Tibial nerve (tissue), 4 donors: ENCODE measurements around the gene NBAS. TPM values are rescaled to one million over a fixed set of nuclear protein-coding genes. Genes with fewer than 3 reads are reported as not detected.

Source experiments
- DNase-seq, 2 donors: peaks; one replicate each; pipeline ENCODE4 v3.0.0-alpha.2; 2019; ENCODE audit warnings: low spot score in 2 of 2
- H3K27ac ChIP-seq, 4 donors: fragments of 200-600 bp; sonication (generic) in 3 of 4; one replicate each; pipeline ENCODE4 v1.5.1; 2017 to 2019; ENCODE audit warnings: mild to moderate bottlenecking in 1 of 4
- H3K27me3 ChIP-seq, 2 donors: fragments of 200-600 bp; sonication (generic) in 1 of 2; one replicate each; pipeline versions ENCODE4 v1.5.1 to v1.6.0; 2017 to 2019
- H3K36me3 ChIP-seq, 3 donors: fragments of 200-600 bp; sonication (generic); one replicate each; pipeline ENCODE4 v1.5.1; 2018 to 2019
- H3K4me1 ChIP-seq, 4 donors: fragments of 200-600 bp; sonication (generic) in 3 of 4; one replicate each; pipeline ENCODE4 v1.5.1; 2017 to 2019
- H3K4me3 ChIP-seq, 4 donors: fragments of 200-600 bp; sonication (generic) in 3 of 4; one replicate each; pipeline ENCODE4 v1.5.1; 2017 to 2019; ENCODE audit warnings: mild to moderate bottlenecking in 1 of 4, moderate library complexity in 1 of 4
- H3K9me3 ChIP-seq, 4 donors: fragments of 200-600 bp; sonication (generic) in 3 of 4; one replicate each; pipeline ENCODE4 v1.5.1; 2017 to 2019
- CTCF ChIP-seq, 5 experiments: fragments of 200-600 bp in 3 of 5; fragments of 450-650 bp in 2 of 5; sonication (generic) in 3 of 5; IDR thresholded peaks; one replicate each; pipeline ENCODE4 v1.5.1; 2016 to 2019; ENCODE audit warnings: antibody characterized with exemption in 5 of 5, mild to moderate bottlenecking in 3 of 5, moderate library complexity in 2 of 5
- EP300 ChIP-seq, 2 donors: sonication (generic); formaldehyde crosslinking; IDR thresholded peaks; one replicate each; pipeline ENCODE4 v1.6.1; 2017; ENCODE audit warnings: antibody characterized with exemption in 2 of 2, mild to moderate bottlenecking in 1 of 2
- POLR2A ChIP-seq, 2 donors: fragments of 450-650 bp; IDR thresholded peaks; one replicate each; pipeline ENCODE4 v1.6.1; 2017; ENCODE audit warnings: antibody characterized with exemption in 2 of 2, mild to moderate bottlenecking in 2 of 2, moderate library complexity in 2 of 2
- WGBS, 2 donors: methylation state at CpG; one replicate each; pipeline ENCODE4 v1.1.5; 2018; 5-methylcytosine and 5-hydroxymethylcytosine counted together
- total RNA-seq, 4 donors: library from RNA; depleted of rRNA; stranded (reverse); fragments of >200 nt; gene quantifications; one replicate each; pipeline ENCODE4 v1.1.0, GENCODE V29; 2016

Gene NBAS
- total RNA-seq, 4 donors from 2014 or later = 49.0 to 59.1 (median 55.1) TPM

- no peak overlapping the region for H3K4me3 ChIP-seq
- WGBS, 2 donors = 82 to 83% methylated on average over 5 of the region's 5 CpGs
- no peak for TF ChIP-seq CTCF (IDR thresholded peaks at IDR 0.05)
- H3K27me3 ChIP-seq = no peaks in the 10 kb centered on the region
- no peak overlapping the region for H3K27ac ChIP-seq
- H3K9me3 ChIP-seq = no peaks in the 10 kb centered on the region
- H3K36me3 ChIP-seq = peaks cover 0 to 41% (median 0%) of the 10 kb centered on the region in 3 donors
- H3K4me1 ChIP-seq = no peaks in the 10 kb centered on the region
- no peak for DNase-seq
Measured at GRCh38 chr2:15181092-15181745, 379.9 kb downstream of the NBAS start.

- DNase-seq = no peak
- Histone ChIP-seq H3K27ac (no peak overlapping the region), H3K4me3 (no peak overlapping the region), H3K36me3 (peaks cover 0 to 35% (median 0%) of the 10 kb centered on the region in 3 donors), H3K9me3 (no peaks in the 10 kb centered on the region), H3K4me1 (no peaks in the 10 kb centered on the region), H3K27me3 (no peaks in the 10 kb centered on the region)
- TF ChIP-seq CTCF (IDR thresholded peaks at IDR 0.05) (no peak), POLR2A (IDR thresholded peaks at IDR 0.05) (no peak), EP300 (IDR thresholded peaks at IDR 0.05) (no peak)
- 82 to 85% methylated on average over 9 of the region's 9 CpGs for WGBS, 2 donors
Measured at GRCh38 chr2:15180379-15180778, 380.8 kb downstream of the NBAS start.

- 92 to 94% methylated on average over 14 of the region's 14 CpGs for WGBS, 2 donors
Measured at GRCh38 chr2:15178946-15179345, 382.2 kb downstream of the NBAS start.

GRCh38 chr2:15177103-15177502 lies 384.0 kb downstream of the NBAS start:
- no peak for TF ChIP-seq EP300 (IDR thresholded peaks at IDR 0.05)
- no peak for TF ChIP-seq POLR2A (IDR thresholded peaks at IDR 0.05)
- TF ChIP-seq CTCF (IDR thresholded peaks at IDR 0.05) = no peak
- WGBS, 2 donors = 86 to 89% methylated on average over 6 of the region's 6 CpGs

More at GRCh38 chr2:15178946-15179345, 382.2 kb downstream of the NBAS start:
- Histone ChIP-seq H3K27ac (no peak overlapping the region), H3K4me1 (no peaks in the 10 kb centered on the region), H3K36me3 (peaks cover 0 to 27% (median 0%) of the 10 kb centered on the region in 3 donors), H3K27me3 (no peaks in the 10 kb centered on the region), H3K9me3 (no peaks in the 10 kb centered on the region), H3K4me3 (no peak overlapping the region)
- no peak for TF ChIP-seq POLR2A (IDR thresholded peaks at IDR 0.05)
- no peak for TF ChIP-seq EP300 (IDR thresholded peaks at IDR 0.05)
- TF ChIP-seq CTCF (IDR thresholded peaks at IDR 0.05) = no peak
- no peak for DNase-seq

GRCh38 chr2:15176604-15177003 lies 384.5 kb downstream of the NBAS start:
- H3K36me3 ChIP-seq = peaks cover 0 to 21% (median 0%) of the 10 kb centered on the region in 3 donors
- WGBS, 2 donors = 91 to 100% methylated on average over 1 of the region's 1 CpG
- DNase-seq = no peak
- no peaks in the 10 kb centered on the region for H3K27me3 ChIP-seq
- no peaks in the 10 kb centered on the region for H3K9me3 ChIP-seq
- TF ChIP-seq EP300 (IDR thresholded peaks at IDR 0.05) = no peak
- no peak for TF ChIP-seq POLR2A (IDR thresholded peaks at IDR 0.05)
- TF ChIP-seq CTCF (IDR thresholded peaks at IDR 0.05) = no peak
- no peaks in the 10 kb centered on the region for H3K4me1 ChIP-seq
- no peak overlapping the region for H3K27ac ChIP-seq
- no peak overlapping the region for H3K4me3 ChIP-seq

More at GRCh38 chr2:15177103-15177502, 384.0 kb downstream of the NBAS start:
- Histone ChIP-seq H3K9me3 (no peaks in the 10 kb centered on the region), H3K27me3 (no peaks in the 10 kb centered on the region), H3K4me1 (no peaks in the 10 kb centered on the region), H3K27ac (no peak overlapping the region), H3K36me3 (peaks cover 0 to 25% (median 0%) of the 10 kb centered on the region in 3 donors), H3K4me3 (no peak overlapping the region)
- DNase-seq = no peak
